Activated CD4-positive, alpha-beta T cell treated with anti-CD3 and anti-CD28 coated beads, Interleukin-2, amount 10 ng/mL, durations not matched to agents 7 days and 5 days (primary cell): ENCODE data around the gene SLC27A5. TPM values are rescaled to one million over a fixed set of nuclear protein-coding genes. Genes with fewer than 3 reads are reported as not detected.

Source experiments
- microRNA-seq: library from miRNA; unstranded; fragments of <30 nt; microRNA quantifications from one replicate; pipeline ENCODE4 v1.2.0, GENCODE V29; 2021; ENCODE audit warnings: borderline microRNAs expressed, borderline replicate concordance
- total RNA-seq, 2 experiments: library from RNA; stranded (reverse); gene quantifications; one replicate each; pipeline ENCODE4 v1.2.3, GENCODE V29; 2021

Gene SLC27A5
- total RNA-seq, 2 experiments from 2014 or later, result 9.8 to 10.2 TPM

Small RNA genes within 50 kb of the gene (microRNA-seq; reads per million reads assigned to microRNA genes)
- 0.84 reads per million for gene MIR6807

Other genes with a start within 250 kb of the SLC27A5 start
- 1 to 10 TPM; 5.1 to 5.4 TPM for gene ZNF8, start 233.0 kb downstream of the SLC27A5 start, total RNA-seq
- gene ERVK3-1, start 206.6 kb downstream of the SLC27A5 start, total RNA-seq, result 10 to 100 TPM; 57.0 to 59.5 TPM
- 1 to 10 TPM; 4.3 to 5.0 TPM for gene ZSCAN22, start 185.0 kb downstream of the SLC27A5 start, total RNA-seq
- gene A1BG, start 158.5 kb downstream of the SLC27A5 start, total RNA-seq, result 1 to 10 TPM; 2.0 to 4.5 TPM
- 1 to 10 TPM in 1 of 2 experiments, under 1 TPM in 1; 0.98 to 1.4 TPM for gene ZNF497, start 149.2 kb downstream of the SLC27A5 start, total RNA-seq
- 1 to 10 TPM; 1.5 to 2.3 TPM for gene ZNF837, start 131.0 kb downstream of the SLC27A5 start, total RNA-seq
- gene RPS5, start 124.7 kb downstream of the SLC27A5 start, total RNA-seq, result 1,000 to 10,000 TPM in 1 of 2 experiments, 100 to 1,000 TPM in 1; 918 to 1,077 TPM
- gene RNF225, start 116.3 kb downstream of the SLC27A5 start, total RNA-seq, result under 1 TPM; 0.35 to 0.74 TPM
- 1 to 10 TPM; 6.7 to 6.8 TPM for gene ZNF584, start 103.3 kb downstream of the SLC27A5 start, total RNA-seq
- gene ZNF132, start 71.8 kb downstream of the SLC27A5 start, total RNA-seq, result 1 to 10 TPM; 4.8 to 5.3 TPM
- 10 to 100 TPM in 1 of 2 experiments, 1 to 10 TPM in 1; 9.8 to 10.3 TPM for gene ZNF324B, start 60.4 kb downstream of the SLC27A5 start, total RNA-seq
- gene ZNF324, start 44.9 kb downstream of the SLC27A5 start, total RNA-seq, result 10 to 100 TPM in 1 of 2 experiments, 1 to 10 TPM in 1; 9.0 to 12.7 TPM
- gene ZNF446, start 35.6 kb downstream of the SLC27A5 start, total RNA-seq, result 1 to 10 TPM; 7.6 to 7.9 TPM
- gene ZBTB45, start 7.8 kb upstream of the SLC27A5 start, total RNA-seq, result 10 to 100 TPM; 17.9 to 19.9 TPM
- gene TRIM28, start 32.1 kb upstream of the SLC27A5 start, total RNA-seq, result 100 to 1,000 TPM; 457 to 560 TPM
- gene CHMP2A, start 43.1 kb upstream of the SLC27A5 start, total RNA-seq, result 100 to 1,000 TPM; 128 to 137 TPM
- gene UBE2M, start 46.6 kb upstream of the SLC27A5 start, total RNA-seq, result 10 to 100 TPM; 82.8 to 96.0 TPM
- 10 to 100 TPM; 28.6 to 33.1 TPM for gene MZF1, start 61.3 kb upstream of the SLC27A5 start, total RNA-seq